HuH-7.5 (cell line): ENCODE results near the gene C5orf52.
"Not testable (repeated sequence)": the region's sequence is repeated elsewhere in the genome, so short reads cannot be mapped to it uniquely, and the experiment has no call there.

ENCODE experiments used
- DNase-seq: peaks from one replicate; pipeline ENCODE4 v3.0.0; 2011; ENCODE audit warnings: low spot score

C5orf52 gene

DNA sequence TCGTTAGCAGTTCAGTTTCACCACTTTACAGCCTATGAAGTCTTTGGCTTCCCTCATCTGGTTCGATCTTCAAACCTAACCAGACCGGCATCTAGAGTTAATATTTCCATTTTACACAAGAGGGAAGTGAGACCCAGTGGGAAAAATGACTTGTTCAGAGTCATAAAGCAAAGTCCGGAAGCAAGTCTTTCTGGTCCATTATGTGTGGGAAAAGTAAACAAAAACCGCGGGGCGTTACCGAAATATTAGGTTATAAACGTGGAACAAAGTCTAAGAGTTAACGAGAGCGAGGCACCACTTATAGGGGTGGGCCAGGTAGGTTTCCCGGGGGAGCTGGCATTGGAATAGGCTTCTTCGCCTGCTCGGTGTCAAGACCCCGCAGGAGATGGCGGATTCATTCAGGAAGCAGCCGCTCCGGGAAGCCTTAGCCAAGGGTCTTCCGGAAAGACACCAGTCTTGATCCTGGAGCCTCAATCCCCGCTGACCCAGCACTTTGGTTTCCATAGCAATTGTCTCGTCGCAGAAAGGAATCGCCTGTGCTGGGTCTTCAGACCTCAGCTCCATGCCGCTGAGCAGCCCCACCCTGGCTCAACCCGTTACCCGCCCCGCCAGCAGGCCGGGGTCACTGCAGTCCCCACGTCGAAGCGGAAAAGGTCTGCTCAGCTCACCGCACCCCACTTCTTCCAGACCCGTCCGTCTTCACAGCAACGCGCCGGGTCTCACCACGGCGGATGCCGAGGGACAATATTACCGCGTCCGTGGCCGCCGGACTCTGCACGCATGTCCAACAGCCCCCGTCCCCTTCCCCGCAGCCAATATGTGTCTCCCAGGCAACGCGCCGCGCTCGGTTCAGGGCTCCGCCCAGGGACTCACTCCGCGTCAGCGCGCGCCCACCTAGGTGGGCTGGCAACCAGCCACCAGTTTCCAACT, at the start of gene C5orf52:
Gene C5orf52 (plus strand): TSS at position 872 of the 930 bp plus-strand sequence. CDS start 82 bp downstream, outside the sequence.
- peak; percentile 15 for DNase-seq

DNA sequence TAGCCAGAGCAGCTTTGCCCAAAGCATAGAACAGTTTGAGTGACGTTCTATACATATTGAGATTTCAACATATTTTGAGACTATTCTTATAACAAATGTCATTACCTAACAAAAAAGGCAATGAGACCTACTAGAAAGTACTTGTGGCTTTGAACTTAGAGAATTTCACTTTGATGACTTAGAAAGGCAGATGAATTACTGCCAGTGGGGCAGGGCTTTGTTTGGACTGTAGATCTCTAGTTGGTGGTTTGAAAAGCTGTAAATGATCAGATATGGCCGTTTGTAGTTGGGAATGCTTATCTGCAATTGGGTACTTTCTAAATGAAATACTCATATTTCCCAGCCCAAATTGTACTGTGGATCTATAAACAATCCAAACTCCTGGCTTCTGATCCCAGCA, 47.2 kb upstream of the C5orf52 start:
- no peak for DNase-seq

DNA sequence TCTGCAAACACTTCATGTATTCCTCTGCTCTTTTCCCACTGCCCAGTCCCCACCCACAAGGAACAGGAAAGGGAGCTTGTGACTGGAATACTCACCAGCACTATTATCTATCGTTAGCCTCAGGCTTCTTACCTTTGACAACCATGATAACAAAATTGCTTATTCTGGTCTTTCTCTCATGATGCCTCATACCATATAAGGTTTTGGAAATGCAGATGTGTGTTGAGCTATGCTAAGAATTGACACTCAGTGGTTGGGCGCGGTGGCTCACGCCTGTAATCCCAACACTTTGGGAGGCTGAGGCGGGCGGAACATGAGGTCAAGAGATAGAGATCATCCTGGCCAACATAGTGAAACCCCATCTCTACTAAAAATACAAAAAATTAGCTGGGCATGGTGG, 44.5 kb upstream of the C5orf52 start:
- DNase-seq = no peak

GRCh38 chr5:157630341-157630740, 41.0 kb upstream of the C5orf52 start:
- no peak for DNase-seq

DNA sequence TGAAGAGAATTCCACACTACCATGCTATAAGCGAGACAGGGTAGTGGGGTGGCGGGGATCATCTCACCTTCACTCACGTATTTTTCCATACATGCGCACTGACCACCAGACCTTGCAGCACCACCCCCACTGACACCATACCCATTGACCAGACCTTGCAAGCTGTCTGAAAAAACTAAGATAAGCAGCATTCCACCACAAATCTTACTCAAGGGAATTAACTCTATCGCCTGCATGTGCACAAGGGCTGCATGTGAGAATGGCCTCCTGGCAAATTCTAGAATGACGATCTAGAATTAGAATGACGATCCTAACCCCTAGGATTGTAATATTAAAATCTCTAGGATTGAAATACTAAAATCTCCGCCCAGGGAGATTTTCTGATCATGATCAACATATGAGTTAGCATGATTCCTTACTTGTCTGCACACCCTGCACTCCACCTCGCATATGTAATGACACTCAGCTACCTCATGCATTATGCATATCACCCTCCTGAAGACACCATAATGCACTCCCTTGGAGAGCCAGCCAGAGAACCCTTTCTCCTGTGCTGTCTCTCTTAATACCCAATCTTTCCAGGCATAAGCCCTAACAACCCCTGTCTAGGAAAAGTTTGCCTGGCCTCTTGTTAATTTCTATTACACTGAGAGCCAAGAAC, 30.8 kb upstream of the C5orf52 start:
- no peak for DNase-seq

DNA sequence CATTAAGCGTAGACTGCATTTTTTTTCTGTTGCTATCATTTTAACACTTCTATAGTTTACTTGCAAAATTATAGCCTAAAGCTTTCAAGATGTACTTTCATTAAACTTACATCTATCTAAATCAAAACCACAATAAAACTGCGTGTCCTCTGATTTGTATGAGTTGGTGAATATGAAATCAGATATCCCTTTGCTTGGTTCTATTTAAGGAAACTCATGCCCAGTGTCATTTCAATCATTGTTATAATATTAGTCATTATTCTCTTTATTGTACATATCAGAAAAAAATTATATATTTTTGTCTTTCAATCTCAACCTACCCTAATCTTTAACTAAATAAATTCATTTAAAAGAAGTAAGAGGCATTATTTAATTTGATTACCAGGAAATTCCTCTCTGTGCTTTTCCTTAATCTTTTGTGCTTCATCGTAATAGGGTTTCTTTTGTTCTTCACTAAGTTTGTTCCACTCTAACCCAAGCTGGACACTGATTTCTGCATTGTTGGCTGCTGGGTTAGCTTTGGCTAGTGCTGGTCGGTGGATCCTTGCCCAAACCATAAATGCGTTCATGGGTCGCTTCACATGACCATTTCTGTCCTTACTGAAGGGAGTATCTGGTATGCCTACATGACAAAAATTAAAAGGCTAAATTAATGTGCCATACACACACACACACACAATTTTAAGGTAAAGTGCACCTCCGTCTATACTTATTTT, 22.9 kb upstream of the C5orf52 start:
- no peak for DNase-seq

- no peak for DNase-seq
Observed at GRCh38 chr5:157649101-157649500, 22.2 kb upstream of the C5orf52 start.

DNA sequence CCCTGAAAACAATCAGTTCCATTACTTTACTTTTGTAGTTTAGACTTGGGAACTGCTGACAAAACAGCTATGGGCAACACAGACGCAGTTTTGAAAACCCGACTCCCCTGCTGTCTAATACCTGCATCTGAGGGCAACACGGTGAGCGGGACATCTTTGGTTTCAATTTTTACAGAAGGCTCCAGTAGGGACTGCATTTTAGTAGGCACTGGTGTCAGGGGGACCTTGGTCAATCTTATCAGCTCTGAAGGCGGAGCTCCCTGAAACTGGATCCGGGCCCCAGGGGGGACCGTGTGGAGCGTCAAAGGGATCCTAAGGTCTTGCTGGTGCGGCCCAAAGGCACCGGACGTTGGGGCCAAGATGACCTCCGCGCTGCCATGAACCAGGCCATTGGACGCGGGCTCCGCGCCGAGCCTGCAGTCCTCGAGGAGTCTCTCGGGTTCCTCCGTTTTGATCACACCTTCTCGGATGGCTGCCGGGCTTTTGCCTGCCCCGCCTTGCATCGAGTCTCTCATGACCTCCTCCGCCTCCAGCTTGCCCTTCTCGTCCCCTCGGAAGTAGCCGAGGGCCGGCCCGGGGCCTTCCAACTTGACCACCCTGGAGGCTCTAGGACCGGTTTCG, 20.2 kb upstream of the C5orf52 start:
- DNase-seq = no peak

DNA sequence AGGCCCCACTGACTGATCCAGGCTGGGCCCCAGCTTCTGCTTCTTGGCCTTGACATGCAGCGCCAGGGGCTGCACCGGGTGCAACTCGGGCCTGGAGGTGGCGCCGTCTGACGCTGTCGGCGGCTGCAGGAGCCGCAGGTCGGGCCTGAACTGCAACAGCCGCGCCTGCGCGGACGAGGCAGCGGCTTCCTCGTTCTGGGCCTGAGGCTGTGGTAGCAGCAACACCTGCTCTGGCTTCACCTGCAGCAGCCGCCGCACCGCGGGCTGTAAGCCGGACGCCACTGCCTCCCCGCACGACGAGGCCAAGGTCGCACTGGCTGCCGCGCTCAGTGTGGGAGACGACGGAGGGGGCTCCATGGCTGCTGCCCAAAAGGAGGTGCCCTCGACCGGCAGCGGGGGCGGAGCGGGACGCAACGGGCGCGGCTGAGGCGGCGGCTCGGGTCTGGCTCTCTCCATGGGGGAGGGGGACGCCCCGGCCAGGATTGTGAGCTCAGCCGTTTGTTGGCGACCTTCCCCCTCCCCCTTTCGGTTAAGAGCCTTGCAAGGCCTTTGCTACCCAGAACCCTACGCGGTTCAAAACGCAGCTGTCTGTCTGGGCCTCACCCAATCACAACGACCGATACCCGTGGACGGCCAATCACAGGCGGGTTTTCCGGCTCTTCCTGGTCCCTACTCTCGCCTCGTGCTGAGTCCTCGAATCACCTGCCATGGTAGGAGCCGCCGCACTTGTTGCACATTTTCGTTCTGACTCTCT, 19.5 kb upstream of the C5orf52 start:
- no peak for DNase-seq

DNA sequence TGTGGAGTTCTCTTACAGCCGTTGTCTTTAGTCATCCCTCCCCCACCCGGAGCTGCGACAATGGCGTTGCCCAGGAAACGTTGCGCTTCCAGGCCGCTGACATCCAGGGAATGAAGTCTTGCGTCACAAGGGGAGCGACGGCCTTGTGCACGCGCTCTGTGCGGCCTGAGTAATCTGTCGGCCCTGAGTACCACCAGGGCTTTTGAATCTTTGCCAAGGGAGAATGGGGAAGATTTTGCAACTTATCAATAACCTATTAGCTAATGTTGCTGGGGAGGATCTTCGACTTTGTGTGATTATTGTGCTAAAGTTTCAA, 19.0 kb upstream of the C5orf52 start, which contains the start of gene SOX30:
Gene SOX30 (minus strand): TSS at position 62 of the 316 bp plus-strand sequence. CDS start 360 bp downstream, outside the sequence.
- no peak for DNase-seq

DNA sequence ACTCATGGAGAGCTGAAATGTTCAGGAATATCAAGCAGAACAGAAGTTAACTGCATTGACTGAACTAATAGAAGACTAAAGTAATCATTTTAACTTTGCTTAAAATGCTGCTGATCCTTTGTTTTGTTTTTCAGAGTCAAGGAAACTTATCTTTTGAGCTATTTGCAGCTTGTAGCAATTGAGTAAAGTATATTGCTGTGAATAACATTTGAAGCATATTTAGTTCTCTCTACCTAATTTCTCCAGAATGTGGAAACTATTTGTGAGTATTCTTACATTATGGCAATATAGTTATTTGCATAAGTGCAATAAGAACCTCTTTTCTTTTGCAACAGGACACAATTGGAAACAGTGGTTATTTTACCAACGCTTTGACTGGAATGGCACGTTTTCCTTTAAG, 13.8 kb upstream of the C5orf52 start:
- DNase-seq = no peak

DNA sequence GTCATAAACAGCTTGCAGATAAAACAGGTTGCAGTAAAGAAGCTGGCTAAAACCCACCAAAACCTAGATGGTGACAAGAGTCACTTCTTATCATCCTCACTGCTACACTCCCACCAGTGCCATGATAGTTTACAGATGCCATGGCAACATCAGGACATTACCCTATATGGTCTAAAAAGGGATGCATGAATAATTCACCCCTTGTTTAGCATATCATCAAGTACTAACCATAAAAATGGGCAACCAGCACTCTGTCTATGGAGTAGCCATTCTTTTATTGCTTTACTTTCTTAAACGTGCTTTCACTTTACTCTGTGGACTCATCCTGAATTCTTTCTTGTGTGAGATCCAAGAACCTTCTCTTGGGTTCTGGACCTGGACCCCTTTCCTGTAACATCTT, 12.4 kb upstream of the C5orf52 start:
- no peak for DNase-seq

- DNase-seq = no peak
Observed at GRCh38 chr5:157659868-157660660, 11.3 kb upstream of the C5orf52 start.

DNA sequence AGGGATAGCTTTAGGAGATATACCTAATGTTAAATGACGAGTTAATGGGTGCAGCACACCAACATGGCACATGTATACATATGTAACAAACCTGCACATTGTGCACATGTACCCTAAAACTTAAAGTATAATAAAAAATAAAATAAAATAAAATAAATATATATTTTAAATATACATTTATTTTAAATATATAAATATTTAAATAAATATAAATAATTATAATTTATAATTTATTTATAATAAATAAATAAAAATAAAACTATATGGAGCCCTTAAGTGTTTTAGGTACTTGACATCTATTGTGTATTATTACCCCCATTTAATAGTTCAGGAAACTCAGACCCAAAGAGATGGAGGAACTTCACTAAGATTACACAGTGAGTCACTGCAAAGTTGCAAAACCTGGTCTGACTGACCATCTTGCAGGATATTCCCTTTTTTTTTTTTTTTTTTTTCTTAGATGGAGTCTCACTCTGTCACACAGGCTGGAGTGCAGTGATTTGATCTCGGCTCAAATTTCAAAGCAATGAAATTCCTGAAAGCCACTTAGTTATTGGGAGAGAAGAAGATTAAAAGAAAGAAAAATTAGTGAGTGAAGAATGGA, 5.8 kb upstream of the C5orf52 start:
- no peak for DNase-seq

GRCh38 chr5:157668356-157668755, 3.0 kb upstream of the C5orf52 start:
- DNase-seq = no peak

GRCh38 chr5:157669701-157670097, 1.6 kb upstream of the C5orf52 start:
- no peak for DNase-seq

DNA sequence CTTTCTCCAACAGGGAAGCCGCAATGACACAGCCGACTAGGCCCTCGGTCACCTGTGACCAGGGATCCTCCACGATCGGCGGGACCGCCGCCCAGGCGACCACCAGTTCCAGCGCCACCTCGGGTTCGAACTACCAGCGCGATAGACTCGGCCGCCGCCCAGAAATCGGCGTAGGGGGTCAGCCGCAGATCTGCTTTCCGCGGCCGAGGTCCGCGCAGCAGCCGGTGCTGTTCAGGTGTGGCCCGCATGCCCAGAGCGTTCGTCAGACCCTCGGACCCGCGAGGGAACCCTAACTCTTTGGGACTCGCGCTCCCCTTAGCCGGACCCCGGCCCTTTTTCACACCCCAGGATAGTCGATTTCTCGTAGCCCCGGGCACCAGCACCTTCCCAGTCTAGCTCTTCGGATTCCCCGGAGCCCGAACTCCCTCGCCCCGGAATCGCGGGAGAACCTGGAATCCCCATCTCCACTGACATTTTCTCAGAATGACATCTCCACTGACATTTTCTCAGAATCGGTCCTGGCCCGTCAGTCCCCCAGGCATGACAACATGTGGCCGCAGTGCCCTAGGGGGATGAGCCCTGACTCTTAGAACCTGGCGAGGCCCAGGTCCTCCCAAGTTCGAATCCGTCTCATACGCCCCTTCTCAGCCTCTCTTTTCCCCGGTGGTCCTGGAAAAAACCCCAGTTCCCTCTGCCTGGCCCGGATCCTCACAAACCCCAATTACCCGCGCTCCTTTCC, 428 bp downstream of the C5orf52 start:
- no peak for DNase-seq

GRCh38 chr5:157672976-157673375, 1.6 kb downstream of the C5orf52 start:
- DNase-seq = no peak

DNA sequence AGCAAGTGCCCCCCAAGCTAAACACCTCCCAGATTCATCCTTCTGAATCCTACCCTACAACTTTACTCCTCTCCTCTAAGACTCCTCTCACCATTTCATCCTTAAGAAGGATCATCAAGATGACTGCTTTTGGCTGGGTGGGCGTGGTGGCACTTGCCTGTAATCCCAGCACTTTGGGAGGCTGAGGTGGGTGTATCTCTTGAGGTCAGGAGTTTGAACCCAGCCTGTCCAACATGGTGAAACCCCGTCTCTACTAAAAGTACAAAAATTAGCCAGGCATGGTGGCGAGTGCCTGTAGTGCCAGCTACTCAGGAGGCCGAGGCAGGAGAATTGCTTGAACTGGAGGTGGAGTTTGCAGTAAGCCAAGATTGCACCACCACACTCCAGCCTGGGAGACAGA, 3.0 kb downstream of the C5orf52 start:
- DNase-seq = not testable (repeated sequence)

DNA sequence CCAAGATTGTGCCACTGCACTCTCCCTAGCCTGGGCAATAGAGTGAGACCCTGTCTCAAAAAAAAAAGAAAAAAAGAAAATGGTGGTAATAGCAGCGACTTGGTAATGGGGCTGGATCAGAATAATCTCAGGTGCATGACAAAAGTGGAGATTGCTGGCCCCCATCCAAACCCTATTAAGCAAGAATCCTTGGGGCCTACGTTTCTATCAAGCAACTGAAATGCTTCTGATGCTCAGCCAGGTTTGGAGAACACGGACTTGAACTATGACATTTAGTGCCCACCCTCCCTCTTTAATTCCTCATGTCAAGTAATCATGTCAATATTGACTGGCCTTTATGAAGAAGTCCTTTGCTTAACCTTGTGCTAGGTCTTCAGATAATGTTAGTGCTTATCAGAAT, 6.6 kb downstream of the C5orf52 start:
- no peak for DNase-seq
